HG02870 (cell line): ENCODE data around the gene NEMP2.

Experiments used
- ATAC-seq: cut with Tn5 transposase; IDR thresholded peaks from one replicate; pipeline ENCODE4 v1.9.1; 2021; ENCODE audit warnings: mild to moderate bottlenecking, moderate library complexity; ENCODE audit not compliant: unreplicated experiment

NEMP2 gene

GRCh38 chr2:190534310-190535120, at the start of gene NEMP2:
TSS of gene NEMP2 (minus strand) at chr2:190534722. CDS start at chr2:190534655, 67 bp downstream.
- peak; percentile 67 for ATAC-seq

- ATAC-seq = peak; percentile 78
Measured at GRCh38 chr2:190583507-190584337, 49.2 kb upstream of the NEMP2 start.

GRCh38 chr2:190582736-190583506, 48.4 kb upstream of the NEMP2 start:
- peak; percentile 75 for ATAC-seq

GRCh38 chr2:190582019-190582418, 47.5 kb upstream of the NEMP2 start:
- no peak for ATAC-seq

- ATAC-seq = no peak
Measured at GRCh38 chr2:190579915-190580846, 45.7 kb upstream of the NEMP2 start.

- no peak for ATAC-seq
Measured at GRCh38 chr2:190579058-190579410, 44.5 kb upstream of the NEMP2 start.

GRCh38 chr2:190578158-190579057, 43.9 kb upstream of the NEMP2 start:
- no peak for ATAC-seq

GRCh38 chr2:190576573-190576972, 42.1 kb upstream of the NEMP2 start:
- no peak for ATAC-seq

- ATAC-seq = no peak
Measured at GRCh38 chr2:190575263-190575662, 40.7 kb upstream of the NEMP2 start.

GRCh38 chr2:190574169-190574568, 39.6 kb upstream of the NEMP2 start:
- ATAC-seq = no peak

- ATAC-seq = no peak
Measured at GRCh38 chr2:190572246-190572645, 37.7 kb upstream of the NEMP2 start.

GRCh38 chr2:190571686-190572085, 37.2 kb upstream of the NEMP2 start:
- ATAC-seq = no peak

- no peak for ATAC-seq
Measured at GRCh38 chr2:190570871-190571270, 36.3 kb upstream of the NEMP2 start.

GRCh38 chr2:190569994-190570755, 35.7 kb upstream of the NEMP2 start:
- ATAC-seq = no peak

GRCh38 chr2:190564838-190565237, 30.3 kb upstream of the NEMP2 start:
- ATAC-seq = no peak

GRCh38 chr2:190563646-190564045, 29.1 kb upstream of the NEMP2 start:
- no peak for ATAC-seq

- peak; percentile 50 for ATAC-seq
Measured at GRCh38 chr2:190563109-190563508, 28.6 kb upstream of the NEMP2 start.

GRCh38 chr2:190562121-190562520, 27.6 kb upstream of the NEMP2 start:
- no peak for ATAC-seq
